ENCODE data around the gene SSNA1.

The SSNA1 gene

GRCh38 chr9:137150617-137151457, 37.6 kb upstream of the SSNA1 start:
- no peak overlapping the region for H3K27ac ChIP-seq
- DNase-seq (ENCODE audit: low read depth, low spot score): no peak

GRCh38 chr9:137152844-137153405, 35.6 kb upstream of the SSNA1 start:
- DNase-seq (ENCODE audit: low read depth, low spot score): no peak
- no peak overlapping the region for H3K27ac ChIP-seq

DNA sequence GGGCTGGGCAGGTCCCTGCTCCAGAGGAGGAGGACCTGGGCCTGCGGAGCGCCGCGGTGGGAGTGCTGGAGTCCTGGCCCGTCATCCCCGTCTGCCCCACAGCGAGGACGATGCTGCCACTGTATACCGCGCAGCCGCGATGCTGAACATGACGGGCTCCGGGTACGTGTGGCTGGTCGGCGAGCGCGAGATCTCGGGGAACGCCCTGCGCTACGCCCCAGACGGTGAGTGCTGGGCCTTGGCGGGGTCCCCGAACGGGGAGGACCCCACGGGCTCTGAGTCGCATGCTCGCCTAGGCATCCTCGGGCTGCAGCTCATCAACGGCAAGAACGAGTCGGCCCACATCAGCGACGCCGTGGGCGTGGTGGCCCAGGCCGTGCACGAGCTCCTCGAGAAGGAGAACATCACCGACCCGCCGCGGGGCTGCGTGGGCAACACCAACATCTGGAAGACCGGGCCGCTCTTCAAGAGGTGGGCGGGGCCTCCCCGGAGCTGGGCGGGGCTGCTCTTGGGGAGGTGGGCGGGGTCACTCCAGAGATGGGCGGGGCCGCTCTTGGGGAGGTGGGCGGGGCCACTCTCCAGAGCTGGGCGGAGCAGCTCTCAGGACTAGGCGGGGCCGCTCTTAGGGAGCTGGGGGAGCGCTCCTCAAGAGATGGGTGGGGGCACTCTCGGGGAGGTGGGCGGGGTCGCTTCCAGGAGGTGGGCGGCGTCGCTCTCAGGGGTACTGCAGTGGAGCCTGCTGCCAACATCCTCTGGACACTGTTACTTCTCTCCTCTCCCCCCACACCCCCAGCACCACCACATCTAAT, 31.7 kb upstream of the SSNA1 start:
- DNase-seq (ENCODE audit: low read depth, low spot score): no peak

DNA sequence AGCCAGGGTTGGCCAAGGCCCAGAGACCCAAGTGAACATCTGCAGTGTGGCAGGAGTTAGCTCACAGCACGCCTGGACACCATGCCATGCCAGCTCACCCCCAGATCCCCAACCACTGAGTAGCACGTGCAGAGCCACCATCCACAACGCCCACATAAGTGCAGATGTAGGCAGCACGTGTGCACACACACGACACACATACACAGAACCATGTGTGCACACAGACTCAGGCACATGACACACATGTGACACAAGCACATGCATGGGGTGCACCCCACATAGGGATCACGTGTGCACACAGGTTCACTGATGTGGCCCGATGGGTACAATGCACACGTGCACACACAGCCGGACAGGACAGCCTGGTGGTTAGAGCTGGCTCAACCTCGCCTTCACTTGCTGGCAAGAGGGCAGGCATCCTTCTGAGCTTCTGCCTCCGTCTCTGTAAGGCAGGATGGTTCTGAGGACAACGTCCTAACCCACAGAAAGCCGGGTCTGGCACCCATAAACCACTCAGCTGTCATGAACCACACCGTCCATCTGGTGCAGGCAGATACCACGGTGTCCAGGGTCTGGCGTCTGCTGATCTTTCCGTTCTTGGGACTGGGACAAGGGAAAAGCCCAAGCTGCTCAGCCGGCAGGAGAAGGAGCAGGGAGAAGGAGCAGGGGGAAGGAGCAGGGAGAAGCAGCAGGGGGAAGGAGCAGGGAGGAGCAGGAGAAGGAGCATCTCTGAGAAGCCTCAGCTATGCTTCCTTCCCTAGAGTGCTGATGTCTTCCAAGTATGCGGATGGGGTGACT, 30.7 kb upstream of the SSNA1 start:
- no peak overlapping the region for H3K27ac ChIP-seq
- no peak for DNase-seq (ENCODE audit: low read depth, low spot score)

More for the DNA sequence above, 31.7 kb upstream of the SSNA1 start:
- H3K27ac ChIP-seq: no peak overlapping the region

- H3K27ac ChIP-seq: no peak overlapping the region
- DNase-seq (ENCODE audit: low read depth, low spot score): no peak
Measured at GRCh38 chr9:137158625-137159024, 29.9 kb upstream of the SSNA1 start.

GRCh38 chr9:137159105-137160053, 29.1 kb upstream of the SSNA1 start:
- DNase-seq (ENCODE audit: low read depth, low spot score): no peak
- no peak overlapping the region for H3K27ac ChIP-seq

DNA sequence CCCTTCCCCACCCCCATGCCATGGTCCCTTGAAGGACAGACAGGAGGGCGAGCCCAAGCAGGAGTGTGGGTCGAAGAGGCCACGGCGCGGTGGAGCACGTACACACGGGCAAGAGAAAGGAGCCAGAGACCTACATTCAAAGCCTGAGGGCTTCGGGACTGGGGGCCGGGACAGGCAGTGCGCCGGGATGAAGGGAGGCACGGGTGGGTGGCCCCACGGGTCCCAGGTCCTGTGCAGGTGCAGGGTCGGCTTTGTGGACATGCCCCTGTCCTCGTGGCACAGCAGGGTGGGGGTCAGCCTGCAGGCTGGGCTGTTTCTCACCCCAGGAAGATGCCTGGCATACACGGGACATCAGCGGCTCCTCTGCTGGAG, 28.4 kb upstream of the SSNA1 start:
- H3K27ac ChIP-seq: no peak overlapping the region

GRCh38 chr9:137160716-137161557, 27.5 kb upstream of the SSNA1 start:
- H3K27ac ChIP-seq: no peak overlapping the region

More for the DNA sequence above, 28.4 kb upstream of the SSNA1 start:
- DNase-seq (ENCODE audit: low read depth, low spot score): no peak

GRCh38 chr9:137161558-137162486, 26.7 kb upstream of the SSNA1 start:
- no peak overlapping the region for H3K27ac ChIP-seq
- DNase-seq (ENCODE audit: low read depth, low spot score): no peak

More at GRCh38 chr9:137160716-137161557, 27.5 kb upstream of the SSNA1 start:
- no peak for DNase-seq (ENCODE audit: low read depth, low spot score)

GRCh38 chr9:137162505-137163364, 25.7 kb upstream of the SSNA1 start:
- DNase-seq (ENCODE audit: low read depth, low spot score): no peak
- H3K27ac ChIP-seq: no peak overlapping the region

DNA sequence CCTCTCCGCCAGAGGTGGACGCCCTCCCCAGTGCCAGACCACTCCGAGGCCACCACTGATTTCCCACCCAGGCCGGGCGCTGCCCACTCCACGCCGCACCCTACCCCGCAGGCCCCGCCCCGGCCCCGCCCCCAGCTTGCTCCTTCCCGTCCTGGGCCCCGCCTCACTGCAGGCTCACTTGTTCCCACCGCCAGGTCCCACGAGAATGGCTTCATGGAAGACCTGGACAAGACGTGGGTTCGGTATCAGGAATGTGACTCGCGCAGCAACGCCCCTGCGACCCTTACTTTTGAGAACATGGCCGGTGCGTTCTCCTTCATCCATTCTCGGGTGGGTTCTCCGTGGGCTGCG, 25.1 kb upstream of the SSNA1 start:
- DNase-seq (ENCODE audit: low read depth, low spot score): no peak
- H3K27ac ChIP-seq: no peak overlapping the region

- no peak overlapping the region for H3K27ac ChIP-seq
- DNase-seq (ENCODE audit: low read depth, low spot score): no peak
Measured at GRCh38 chr9:137163805-137164204, 24.7 kb upstream of the SSNA1 start.

GRCh38 chr9:137164370-137165249, 23.9 kb upstream of the SSNA1 start:
- no peak for DNase-seq (ENCODE audit: low read depth, low spot score)
- H3K27ac ChIP-seq: no peak overlapping the region

- H3K27ac ChIP-seq: no peak overlapping the region
- DNase-seq (ENCODE audit: low read depth, low spot score): no peak
Measured at GRCh38 chr9:137165250-137165836, 23.1 kb upstream of the SSNA1 start.
